Neuronal stem cell (in vitro differentiated cells): Measurements from ENCODE around the gene CLCN3.
"Not testable (repeated sequence)": the region's sequence is repeated elsewhere in the genome, so short reads cannot be mapped to it uniquely, and the experiment has no call there.

Source experiments
- DNase-seq: peaks from one replicate; pipeline ENCODE4 v3.0.0-alpha.2; 2013; ENCODE audit warnings: low spot score
- H2AFZ ChIP-seq: one replicate; pipeline ENCODE4 v1.6.1; 2013; ENCODE audit warnings: mild to moderate bottlenecking, low read length, inconsistent platforms
- H2AK5ac ChIP-seq: 2 replicates; pipeline ENCODE4 v1.6.1; 2013; ENCODE audit warnings: low read depth, mild to moderate bottlenecking, inconsistent platforms, low read length, moderate library complexity, mixed read lengths
- H2BK120ac ChIP-seq: 2 replicates; pipeline ENCODE4 v1.6.1; 2013; ENCODE audit warnings: low read depth, mild to moderate bottlenecking, inconsistent platforms, low read length, moderate library complexity, mixed read lengths
- H2BK12ac ChIP-seq: one replicate; pipeline ENCODE4 v1.6.1; 2013; ENCODE audit warnings: low read length, inconsistent platforms
- H2BK15ac ChIP-seq: 2 replicates; pipeline ENCODE4 v1.6.1; 2013; ENCODE audit warnings: mild to moderate bottlenecking, low read length, inconsistent platforms, mixed read lengths
- H2BK5ac ChIP-seq: one replicate; pipeline ENCODE4 v1.6.1; 2013; ENCODE audit warnings: inconsistent platforms, mild to moderate bottlenecking, low read length, moderate library complexity
- H3K14ac ChIP-seq: one replicate; pipeline ENCODE4 v1.6.1; 2013; ENCODE audit warnings: low read length, inconsistent platforms
- H3K18ac ChIP-seq: 2 replicates; pipeline ENCODE4 v1.6.1; 2013; ENCODE audit warnings: low read length, inconsistent platforms
- H3K23ac ChIP-seq: 2 replicates; pipeline ENCODE4 v1.6.1; 2013; ENCODE audit warnings: low read depth, mild to moderate bottlenecking, mixed read lengths, low read length, inconsistent platforms; ENCODE audit not compliant: poor library complexity
- H3K27ac ChIP-seq: replicated peaks from 3 replicates; pipeline ENCODE4 v1.5.1; 2013; ENCODE audit warnings: low read length, inconsistent platforms
- H3K27me3 ChIP-seq, 3 experiments: 2 replicates each; pipeline ENCODE4 v1.6.1; 2013; ENCODE audit warnings: low read length in 3 of 3, mild to moderate bottlenecking in 2 of 3, inconsistent platforms in 1 of 3, low read depth in 1 of 3, mixed read lengths in 1 of 3, moderate library complexity in 1 of 3; ENCODE audit not compliant: control insufficient read depth in 3 of 3, insufficient read depth in 3 of 3
- H3K36me3 ChIP-seq, 2 donors: replicated peaks in 1 of 2; 2 replicates each; pipeline ENCODE4 v1.6.1; 2013; ENCODE audit warnings: low read length in 2 of 2; ENCODE audit not compliant: control insufficient read depth in 2 of 2, insufficient read depth in 2 of 2
- H3K4ac ChIP-seq: 2 replicates; pipeline ENCODE4 v1.6.1; 2013; ENCODE audit warnings: inconsistent platforms, mild to moderate bottlenecking, low read length, moderate library complexity
- H3K4me1 ChIP-seq, 2 donors: 1 replicate in 1 of 2; 2 replicates in 1 of 2; pipeline ENCODE4 v1.6.1; 2013; ENCODE audit warnings: low read length in 2 of 2, low read depth in 1 of 2; ENCODE audit not compliant: control insufficient read depth in 2 of 2, insufficient read depth in 1 of 2
- H3K4me2 ChIP-seq: one replicate; pipeline ENCODE4 v1.6.1; 2013; ENCODE audit warnings: mild to moderate bottlenecking, low read length, inconsistent platforms; ENCODE audit not compliant: insufficient read depth, poor library complexity, severe bottlenecking
- H3K4me3 ChIP-seq, 2 donors: 2 replicates each; pipeline ENCODE4 v1.5.1; 2013; ENCODE audit warnings: low read length in 2 of 2, mild to moderate bottlenecking in 2 of 2, inconsistent platforms in 1 of 2, moderate library complexity in 1 of 2
- H3K79me1 ChIP-seq: one replicate; pipeline ENCODE4 v1.6.1; 2013; ENCODE audit warnings: low read depth, mild to moderate bottlenecking, inconsistent platforms, low read length, moderate library complexity
- H3K9ac ChIP-seq: one replicate; pipeline ENCODE4 v1.6.1; 2013; ENCODE audit warnings: mild to moderate bottlenecking, low read depth, low read length, inconsistent platforms; ENCODE audit not compliant: poor library complexity
- H3K9me3 ChIP-seq, 2 donors: replicated peaks in 1 of 2; 2 replicates each; pipeline versions ENCODE3 to v1.6.1; 2013; ENCODE audit warnings: low read length in 2 of 2, mild to moderate bottlenecking in 2 of 2, inconsistent platforms in 1 of 2, low read depth in 1 of 2, mixed read lengths in 1 of 2, moderate library complexity in 1 of 2; ENCODE audit not compliant: control insufficient read depth in 2 of 2, insufficient read depth in 1 of 2
- H4K8ac ChIP-seq: one replicate; pipeline ENCODE4 v1.6.1; 2013; ENCODE audit warnings: low read depth, mild to moderate bottlenecking, inconsistent platforms, low read length, moderate library complexity
- H4K91ac ChIP-seq: one replicate; pipeline ENCODE4 v1.6.1; 2013; ENCODE audit warnings: low read length, low read depth, mild to moderate bottlenecking, inconsistent platforms; ENCODE audit not compliant: poor library complexity
- WGBS, 2 donors: extraction: QIAGEN DNeasy Blood & Tissue Kit; methylation state at CpG; one replicate each; pipeline ENCODE4 v1.1.7; 2013; ENCODE audit warnings: missing lambda C conversion rate in 2 of 2, mixed read lengths in 1 of 2; ENCODE audit not compliant: insufficient read length in 2 of 2, insufficient replicate concordance in 1 of 2; ENCODE audit errors: extremely low coverage in 2 of 2; 5-methylcytosine and 5-hydroxymethylcytosine counted together

Gene CLCN3

DNA sequence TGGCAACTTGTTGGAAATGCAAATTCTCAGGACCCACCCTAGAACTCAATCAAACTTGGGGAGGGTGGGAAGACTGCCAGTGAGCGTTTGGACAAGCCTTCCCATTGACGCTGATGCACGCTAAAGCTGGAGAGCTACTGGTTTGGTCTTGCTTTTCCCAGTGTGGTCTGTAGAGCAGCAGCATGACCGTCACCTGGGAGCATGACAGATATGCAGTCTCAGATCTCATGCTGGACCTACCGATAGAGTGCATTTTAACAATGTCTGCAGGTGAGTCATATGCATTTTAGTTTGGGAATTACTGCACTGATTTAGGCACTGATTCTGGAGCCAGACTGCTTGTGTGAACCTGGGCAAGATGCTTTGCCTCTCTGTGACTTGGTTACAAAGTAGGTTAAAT, 110.2 kb downstream of the CLCN3 start:
- Histone ChIP-seq H3K4me2 (no peak overlapping the region), H3K9me3 (no peaks in the 10 kb centered on the region), H2BK15ac (no peak overlapping the region), H3K4ac (no peak overlapping the region), H3K4me3 (no peak overlapping the region), H3K18ac (no peak overlapping the region), H3K14ac (no peak overlapping the region), H2BK12ac (no peak overlapping the region), H3K79me1 (no peaks in the 10 kb centered on the region), H4K91ac (no peak overlapping the region), H3K36me3 (peaks cover 9 to 63% of the 10 kb centered on the region in 2 donors), H3K4me1 (no peaks in the 10 kb centered on the region), H2AK5ac (no peak overlapping the region), H2BK5ac (no peak overlapping the region), H3K9ac (no peak overlapping the region), H3K27me3 (no peaks in the 10 kb centered on the region), H2AFZ (no peak overlapping the region), H2BK120ac (no peak overlapping the region), H3K27ac (no peak overlapping the region), H4K8ac (no peak overlapping the region), H3K23ac (no peak overlapping the region)
- WGBS, 2 donors, result no CpG with 5 or more reads among the region's 5 CpGs
- DNase-seq, result no peak

DNA sequence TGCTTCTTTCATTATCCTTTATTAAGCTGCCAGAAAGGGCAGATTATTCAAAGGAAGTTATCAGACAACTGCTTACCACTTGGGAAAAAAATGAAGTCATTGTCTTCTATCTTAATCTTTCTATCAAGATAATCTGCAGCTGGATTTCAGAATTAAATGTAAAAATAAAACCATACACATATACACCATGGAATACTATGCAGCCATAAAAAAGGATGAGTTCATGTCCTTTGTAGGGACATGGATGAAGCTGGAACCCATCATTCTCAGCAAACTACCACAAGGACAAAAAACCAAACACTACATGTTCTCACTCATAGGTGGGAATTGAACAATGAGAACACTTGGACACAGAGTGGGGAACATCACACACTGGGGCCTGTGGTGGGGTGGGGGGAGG, 118.2 kb downstream of the CLCN3 start:
- not testable (repeated sequence) for DNase-seq, H3K27ac ChIP-seq, H2BK12ac ChIP-seq, H3K9me3 ChIP-seq, H3K4me3 ChIP-seq, H3K27me3 ChIP-seq, H3K18ac ChIP-seq, H3K4me1 ChIP-seq, H2BK15ac ChIP-seq, H3K79me1 ChIP-seq, H3K23ac ChIP-seq, H2BK120ac ChIP-seq, H2AK5ac ChIP-seq, H3K4me2 ChIP-seq, H4K91ac ChIP-seq, H3K14ac ChIP-seq, H2AFZ ChIP-seq, H4K8ac ChIP-seq, H3K4ac ChIP-seq, H3K9ac ChIP-seq, H2BK5ac ChIP-seq
- peaks cover 6 to 66% of the 10 kb centered on the region in 2 donors for H3K36me3 ChIP-seq

GRCh38 chr4:169741569-169741968, 121.2 kb downstream of the CLCN3 start:
- Histone ChIP-seq H3K27ac (no peak overlapping the region), H4K8ac (no peak overlapping the region), H2BK12ac (no peak overlapping the region), H3K27me3 (no peaks in the 10 kb centered on the region), H3K4ac (no peak overlapping the region), H2AK5ac (no peak overlapping the region), H2AFZ (no peak overlapping the region), H3K36me3 (peaks cover 4 to 73% of the 10 kb centered on the region in 2 donors), H3K9me3 (no peaks in the 10 kb centered on the region), H3K9ac (no peak overlapping the region), H3K79me1 (no peaks in the 10 kb centered on the region), H2BK120ac (no peak overlapping the region), H3K23ac (no peak overlapping the region), H2BK15ac (no peak overlapping the region), H3K4me3 (no peak overlapping the region), H3K18ac (no peak overlapping the region), H3K4me2 (no peak overlapping the region), H3K14ac (no peak overlapping the region), H3K4me1 (no peaks in the 10 kb centered on the region), H4K91ac (no peak overlapping the region), H2BK5ac (no peak overlapping the region)
- DNase-seq, result no peak
- WGBS, 2 donors, result no CpG with 5 or more reads among the region's 2 CpGs

DNA sequence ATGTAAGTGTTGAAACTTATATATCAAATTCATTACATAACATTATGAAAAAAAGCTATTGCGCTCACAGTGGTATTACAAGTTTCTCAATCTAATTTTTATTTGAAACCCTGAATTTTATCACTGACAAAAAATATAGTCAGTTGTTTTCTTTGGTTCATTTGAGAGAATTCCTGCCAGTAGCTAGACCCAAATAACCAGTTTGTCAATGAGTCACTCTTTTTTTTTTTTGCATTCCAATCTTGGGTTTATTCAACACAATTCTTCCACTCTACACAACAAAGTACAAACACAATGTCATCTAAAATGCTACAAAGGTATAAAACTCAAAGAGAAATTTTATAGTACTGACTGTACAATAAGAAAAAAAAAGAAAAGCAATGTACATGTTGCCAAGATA, 124.2 kb downstream of the CLCN3 start:
- no peak overlapping the region for H4K91ac ChIP-seq
- H2BK15ac ChIP-seq, result no peak overlapping the region
- no peak overlapping the region for H2AK5ac ChIP-seq
- no CpG with 5 or more reads among the region's 1 CpG for WGBS, 2 donors
- H2BK120ac ChIP-seq, result no peak overlapping the region
- no peak overlapping the region for H3K18ac ChIP-seq
- no peak for DNase-seq
- H3K9me3 ChIP-seq, result no peaks in the 10 kb centered on the region
- H3K4ac ChIP-seq, result no peak overlapping the region
- peaks cover 8 to 75% of the 10 kb centered on the region in 2 donors for H3K36me3 ChIP-seq
- H3K4me1 ChIP-seq, result no peaks in the 10 kb centered on the region
- no peak overlapping the region for H3K9ac ChIP-seq
- no peak overlapping the region for H4K8ac ChIP-seq
- no peak overlapping the region for H3K27ac ChIP-seq
- H2AFZ ChIP-seq, result no peak overlapping the region
- no peak overlapping the region for H3K23ac ChIP-seq
- no peak overlapping the region for H3K14ac ChIP-seq
- H3K4me2 ChIP-seq, result no peak overlapping the region
- no peak overlapping the region for H2BK12ac ChIP-seq
- no peak overlapping the region for H2BK5ac ChIP-seq
- no peak overlapping the region for H3K4me3 ChIP-seq
- H3K27me3 ChIP-seq, result no peaks in the 10 kb centered on the region
- no peaks in the 10 kb centered on the region for H3K79me1 ChIP-seq
